HG02840 (cell line): ENCODE results near the gene TWF2.

ENCODE experiments used
- ATAC-seq: cut with Tn5 transposase; IDR thresholded peaks from one replicate; pipeline ENCODE4 v1.9.1; 2021; ENCODE audit warnings: mild to moderate bottlenecking, moderate library complexity, moderate number of reproducible peaks; ENCODE audit not compliant: unreplicated experiment, low FRiP score

Gene TWF2

DNA sequence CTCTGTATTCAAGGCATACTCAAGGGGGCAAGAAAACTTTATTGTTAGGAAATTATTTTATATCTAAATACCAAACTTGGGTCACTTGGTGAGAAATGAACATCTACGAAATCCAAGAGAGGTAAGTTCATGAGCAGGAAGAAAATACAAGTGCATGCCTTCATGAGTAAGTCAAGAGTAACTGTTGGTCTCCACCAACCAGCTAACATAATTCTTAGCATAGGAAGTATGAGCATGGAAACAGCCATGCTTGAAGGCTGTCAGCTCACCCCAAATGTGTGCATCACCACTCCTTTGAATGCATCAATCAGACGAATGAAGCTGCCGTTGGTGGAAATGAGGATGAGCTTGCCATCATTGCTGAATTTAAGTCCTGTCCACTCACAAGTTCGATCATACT, 20.5 kb upstream of the TWF2 start:
- no peak for ATAC-seq

DNA sequence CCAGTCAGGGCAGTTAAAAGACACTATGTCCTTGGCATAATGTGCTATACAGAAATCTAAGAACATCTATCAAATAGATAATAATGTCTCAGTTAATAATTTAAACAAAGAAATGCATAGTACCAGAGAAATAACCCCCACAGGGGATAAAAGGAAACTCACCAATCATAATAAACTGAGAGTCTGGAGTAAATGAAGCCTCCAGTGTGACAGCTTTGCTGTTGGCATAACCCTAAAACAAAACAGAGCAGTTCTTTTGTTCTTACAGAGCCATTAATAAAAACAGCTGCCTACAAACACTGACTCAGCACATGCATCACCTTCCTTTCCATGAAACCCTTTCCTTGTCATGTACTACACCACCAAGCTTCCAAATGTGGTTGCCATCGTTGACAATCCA, 20.1 kb upstream of the TWF2 start:
- ATAC-seq = no peak

DNA sequence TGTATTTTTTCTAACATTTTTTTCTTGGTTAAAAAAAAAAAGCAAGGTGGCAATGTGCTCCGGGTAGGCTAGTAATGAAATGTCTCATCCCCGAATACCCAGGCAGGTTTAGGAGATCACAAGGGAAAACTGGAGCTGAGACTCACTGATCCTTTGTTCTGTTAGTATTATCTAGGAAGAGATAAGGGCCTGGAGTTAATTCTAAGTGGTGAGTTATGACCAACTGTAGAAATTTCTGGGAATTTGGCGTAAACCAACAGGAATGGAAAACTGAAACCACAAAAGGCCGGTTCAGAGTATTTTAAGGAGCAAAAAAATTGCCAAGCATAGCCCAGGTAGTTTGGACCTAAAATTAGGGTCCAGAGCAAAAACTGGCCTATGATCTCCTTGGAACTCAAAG, 19.0 kb upstream of the TWF2 start:
- no peak for ATAC-seq

DNA sequence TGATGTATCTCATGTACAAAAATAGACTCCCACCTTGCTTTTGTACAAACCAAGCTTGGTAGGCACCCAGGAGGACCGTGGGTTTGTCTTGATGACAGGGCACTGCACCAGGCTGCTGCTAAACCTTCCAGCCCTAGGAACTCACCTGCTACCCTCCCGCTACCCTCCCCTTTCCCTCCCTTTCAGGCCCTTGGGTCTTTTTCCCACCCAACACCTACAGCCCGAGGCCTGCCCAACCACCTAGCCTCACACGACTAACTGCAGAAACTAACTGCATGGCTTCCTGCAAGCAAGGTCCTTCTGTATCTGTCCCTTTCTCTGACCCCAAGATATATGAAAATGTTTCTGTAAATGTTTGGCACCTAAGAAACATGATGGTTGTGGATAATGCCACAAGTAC, 17.7 kb upstream of the TWF2 start:
- no peak for ATAC-seq

DNA sequence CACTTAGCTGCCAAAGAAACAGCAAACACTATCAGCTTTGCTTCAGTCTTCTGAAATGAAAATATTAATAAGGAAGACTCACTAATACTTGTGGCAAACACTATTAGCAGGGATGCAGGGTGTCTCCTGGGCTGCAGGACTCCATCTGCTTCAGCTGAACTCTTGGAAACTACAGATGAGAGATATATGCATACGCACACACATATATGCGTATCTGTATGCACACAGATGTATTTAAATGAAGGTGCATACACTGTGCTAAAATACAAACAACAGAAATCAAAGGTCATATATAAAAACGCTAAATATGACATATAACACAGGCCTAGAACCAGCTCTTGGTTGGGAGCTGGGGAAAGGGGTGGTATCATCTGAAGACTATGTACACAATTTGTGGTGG, 17.2 kb upstream of the TWF2 start:
- no peak for ATAC-seq

DNA sequence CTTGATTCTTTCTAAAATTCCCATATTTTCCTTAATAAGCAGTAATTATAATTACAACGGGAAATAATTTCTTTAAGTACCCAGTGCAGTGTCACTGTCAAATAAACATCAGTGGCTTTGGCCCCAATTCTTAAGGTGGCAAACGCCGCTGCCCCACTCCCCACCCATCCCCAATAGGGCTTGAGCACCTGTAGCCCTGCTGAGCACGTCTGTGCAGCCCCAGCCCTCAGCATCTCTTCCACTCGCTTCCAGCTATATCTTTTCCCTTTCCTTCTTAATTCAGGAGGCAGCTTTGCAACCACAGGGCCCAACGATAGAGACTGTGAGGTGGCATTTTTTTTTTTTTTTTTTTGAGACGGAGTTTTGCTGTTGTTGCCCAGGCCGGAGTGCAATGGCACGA, 15.7 kb upstream of the TWF2 start:
- ATAC-seq = no peak

DNA sequence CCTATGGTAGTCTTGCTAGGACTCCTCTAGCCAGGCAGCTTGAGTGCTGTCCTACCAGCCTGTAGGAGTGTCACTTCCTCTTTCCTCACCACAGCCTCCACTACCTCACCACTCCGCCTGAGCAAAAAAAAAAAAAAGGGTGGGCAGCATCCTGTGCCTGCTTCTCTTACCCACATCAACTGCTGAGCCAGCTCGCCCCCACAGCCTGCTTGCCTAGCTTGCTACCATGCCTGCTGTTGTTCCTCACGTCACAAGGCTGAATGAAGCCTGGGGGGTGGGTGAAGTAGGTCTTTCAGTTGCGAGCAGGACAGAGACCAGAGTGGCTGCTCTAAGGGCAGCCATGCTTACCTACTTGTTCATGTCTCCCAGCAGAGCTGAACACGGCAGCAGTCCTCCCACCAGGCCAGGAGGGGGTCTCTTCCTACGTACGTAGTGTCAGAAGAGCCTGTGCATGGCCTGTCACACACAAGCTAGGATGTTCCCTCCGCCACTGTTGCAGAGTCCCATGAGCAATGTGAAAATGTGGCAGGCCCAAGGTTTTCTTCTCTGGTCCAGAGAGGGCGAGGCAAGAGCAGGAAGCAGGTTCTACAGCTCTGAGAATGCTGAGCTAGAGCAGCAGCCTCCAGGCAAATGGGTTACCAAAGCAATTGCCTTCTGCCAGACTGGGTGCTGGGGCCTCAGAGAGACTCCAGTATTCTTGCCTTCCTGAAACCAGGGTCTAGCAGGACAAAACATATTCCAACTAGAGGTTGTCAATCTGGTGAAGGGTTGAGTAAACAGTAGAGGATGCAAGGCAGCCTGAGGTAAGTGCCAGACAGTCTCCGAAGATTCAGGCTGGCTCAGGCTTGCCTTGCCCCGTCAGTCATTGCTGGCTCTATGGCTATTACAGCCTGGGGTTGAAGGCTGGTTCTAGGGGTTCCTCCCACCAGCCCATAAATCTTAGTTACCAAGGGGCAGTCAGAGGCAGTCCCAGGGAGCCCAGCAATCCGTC, 14.7 kb upstream of the TWF2 start:
- ATAC-seq = peak; percentile 76

DNA sequence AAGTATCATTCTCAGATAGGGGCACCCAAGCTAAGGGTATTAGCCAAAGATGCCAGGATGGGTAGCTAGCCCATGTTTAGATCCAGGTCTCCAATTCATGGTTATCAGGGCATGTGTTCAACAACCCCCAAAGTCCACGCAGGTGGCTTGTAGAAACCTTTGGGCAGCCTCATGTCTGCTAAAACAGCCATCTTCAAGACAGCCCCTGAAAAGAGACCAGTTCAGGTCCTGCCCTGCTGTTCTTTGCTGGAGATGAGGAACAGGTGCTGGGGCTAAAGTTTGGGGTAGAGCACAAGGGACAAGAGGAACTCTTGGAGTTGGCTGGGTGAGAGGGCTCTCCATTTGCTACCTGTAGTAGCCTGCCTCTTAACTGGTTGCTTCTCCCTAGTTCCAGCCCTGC, 11.2 kb upstream of the TWF2 start:
- ATAC-seq = no peak

DNA sequence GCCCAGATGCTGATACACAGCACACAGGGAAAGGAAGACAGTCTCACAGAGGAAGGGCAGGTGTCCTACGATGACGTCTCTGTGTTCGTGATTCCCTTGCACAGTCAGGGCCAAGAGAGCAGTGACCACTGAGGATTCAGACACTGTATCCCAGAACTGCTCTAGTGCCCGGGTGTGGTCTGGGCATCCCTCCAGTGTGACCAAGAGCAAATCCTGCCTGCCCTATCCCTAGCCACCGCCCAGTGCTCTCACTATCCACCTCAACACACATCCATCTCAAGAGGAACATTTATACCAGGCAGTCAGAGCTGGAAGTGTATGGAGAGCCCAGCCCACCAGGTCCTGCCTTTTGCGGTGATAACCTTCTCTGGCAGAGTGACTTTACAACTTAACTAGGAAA, 10.7 kb upstream of the TWF2 start:
- no peak for ATAC-seq

DNA sequence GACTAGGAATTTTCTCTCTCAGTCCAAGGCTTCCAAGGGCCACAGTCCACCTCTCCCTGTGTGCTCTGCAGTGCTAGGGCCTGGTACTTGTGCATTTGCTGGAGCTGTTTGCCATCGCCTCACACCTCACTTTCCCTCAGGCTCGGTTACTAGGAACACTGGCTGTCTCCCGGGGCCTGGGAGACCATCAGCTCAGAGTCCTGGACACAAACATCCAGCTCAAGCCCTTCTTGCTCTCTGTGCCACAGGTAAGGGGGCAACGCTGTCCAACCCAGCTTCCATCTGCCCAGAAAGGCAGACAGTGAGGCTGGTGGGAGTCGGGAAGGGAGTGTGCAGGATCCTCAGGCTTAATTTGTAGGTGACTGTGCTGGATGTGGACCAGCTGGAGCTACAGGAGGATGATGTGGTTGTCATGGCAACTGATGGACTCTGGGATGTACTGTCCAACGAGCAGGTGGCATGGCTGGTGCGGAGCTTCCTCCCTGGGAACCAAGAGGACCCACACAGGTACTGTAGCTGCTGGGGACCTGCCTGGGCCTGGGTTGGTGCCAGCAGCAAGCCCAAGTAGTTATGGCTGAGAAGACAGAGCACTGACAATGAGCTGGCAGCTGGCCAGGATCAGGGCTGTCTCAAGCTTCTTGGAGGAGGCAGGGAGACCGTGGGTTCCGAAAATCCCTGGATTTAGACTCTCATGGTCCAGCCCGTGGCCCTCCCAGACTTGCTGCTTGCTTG, 10.0 kb upstream of the TWF2 start:
- ATAC-seq = no peak

DNA sequence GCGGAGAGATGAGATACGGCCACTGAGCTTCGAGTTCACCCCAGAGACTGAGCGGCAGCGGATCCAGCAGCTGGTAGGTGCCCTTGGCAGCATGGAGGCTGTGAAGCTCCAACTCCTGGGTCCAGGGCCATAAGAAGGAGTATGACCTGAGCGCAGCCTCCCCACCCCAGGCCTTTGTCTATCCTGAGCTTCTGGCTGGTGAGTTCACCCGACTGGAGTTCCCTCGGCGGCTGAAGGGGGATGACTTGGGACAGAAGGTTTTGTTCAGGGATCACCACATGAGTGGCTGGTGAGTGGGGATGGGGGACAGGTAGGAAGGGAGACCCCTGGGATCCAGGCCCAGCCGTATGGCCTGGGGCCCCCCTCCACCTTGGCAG, 9.2 kb upstream of the TWF2 start:
- ATAC-seq = no peak

DNA sequence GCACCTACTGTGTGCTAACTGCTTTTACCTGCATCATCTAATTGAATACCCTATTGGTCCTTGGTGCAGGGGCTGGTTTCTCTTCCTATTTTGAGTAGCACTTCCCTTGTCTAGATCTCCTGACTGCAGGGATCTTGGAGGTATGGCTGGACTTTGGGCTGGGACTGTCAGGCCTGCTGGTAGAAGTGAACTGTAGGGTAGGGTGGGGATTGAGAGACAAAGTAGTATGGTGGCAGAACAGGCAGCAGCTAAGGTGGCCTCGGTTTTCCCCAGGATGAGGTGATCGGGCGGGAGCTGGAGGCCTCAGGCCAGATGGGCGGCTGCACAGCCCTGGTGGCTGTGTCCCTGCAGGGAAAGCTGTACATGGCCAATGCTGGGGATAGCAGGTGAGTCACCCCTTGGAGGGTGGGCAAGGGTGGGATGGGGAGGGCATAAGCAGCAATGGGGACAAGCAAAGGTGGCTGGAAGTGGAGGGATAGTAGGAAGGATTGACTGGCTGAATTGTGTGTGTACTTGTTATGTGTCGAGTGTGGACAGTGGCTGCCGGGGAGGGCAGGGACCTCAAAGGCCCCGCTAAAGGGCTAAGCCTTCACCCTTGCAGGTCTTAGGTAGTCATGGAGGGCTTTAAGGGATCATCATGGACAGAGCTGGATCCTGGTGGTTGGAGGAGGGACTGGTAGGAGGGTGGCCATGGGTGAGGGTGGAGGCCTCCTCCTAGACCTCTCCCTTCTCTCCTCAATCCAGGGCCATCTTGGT, 8.6 kb upstream of the TWF2 start:
- no peak for ATAC-seq

DNA sequence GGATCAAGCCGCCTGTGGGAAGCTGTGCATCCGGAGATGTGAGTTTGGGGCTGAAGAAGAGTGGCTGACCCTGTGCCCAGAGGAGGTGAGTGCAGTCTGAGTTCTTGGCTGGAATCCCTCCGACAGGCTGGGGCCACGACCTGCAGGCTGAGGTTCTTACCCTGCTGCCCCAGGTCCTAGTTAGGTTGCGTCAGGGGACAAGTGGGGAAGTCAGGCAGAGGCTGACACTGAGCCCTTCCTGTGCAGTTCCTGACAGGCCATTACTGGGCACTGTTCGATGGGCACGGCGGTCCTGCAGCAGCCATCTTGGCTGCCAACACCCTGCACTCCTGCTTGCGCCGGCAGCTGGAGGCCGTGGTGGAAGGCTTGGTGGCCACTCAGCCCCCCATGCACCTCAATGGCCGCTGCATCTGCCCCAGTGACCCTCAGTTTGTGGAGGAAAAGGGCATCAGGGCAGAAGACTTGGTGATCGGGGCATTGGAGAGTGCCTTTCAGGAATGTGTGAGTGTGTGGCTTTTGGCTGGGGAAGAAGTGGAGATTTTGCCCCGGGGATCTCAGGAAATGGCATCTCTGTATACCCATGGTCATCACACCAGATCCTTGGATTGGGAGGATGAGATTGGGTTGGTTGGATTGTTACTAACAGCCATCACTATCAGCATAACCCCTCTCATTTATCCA, 7.9 kb upstream of the TWF2 start:
- ATAC-seq = no peak

DNA sequence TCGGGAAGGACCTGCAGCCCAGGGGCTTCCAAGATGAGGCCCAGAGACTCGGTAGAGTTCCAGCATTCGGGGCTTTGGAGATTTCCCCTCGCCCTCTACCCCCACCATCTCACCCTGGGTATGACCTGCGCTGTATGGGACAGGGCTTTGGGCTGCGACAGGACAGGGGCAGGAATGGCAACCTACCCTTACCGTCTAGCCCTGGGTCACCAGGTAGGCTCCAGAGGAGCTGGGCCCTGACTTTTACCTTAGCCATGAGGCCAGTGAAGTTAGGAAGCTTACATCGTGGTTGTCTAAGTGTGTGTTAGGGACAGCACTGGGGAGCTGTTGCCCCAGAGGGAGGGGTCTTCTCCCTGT, 7.3 kb upstream of the TWF2 start:
- no peak for ATAC-seq

DNA sequence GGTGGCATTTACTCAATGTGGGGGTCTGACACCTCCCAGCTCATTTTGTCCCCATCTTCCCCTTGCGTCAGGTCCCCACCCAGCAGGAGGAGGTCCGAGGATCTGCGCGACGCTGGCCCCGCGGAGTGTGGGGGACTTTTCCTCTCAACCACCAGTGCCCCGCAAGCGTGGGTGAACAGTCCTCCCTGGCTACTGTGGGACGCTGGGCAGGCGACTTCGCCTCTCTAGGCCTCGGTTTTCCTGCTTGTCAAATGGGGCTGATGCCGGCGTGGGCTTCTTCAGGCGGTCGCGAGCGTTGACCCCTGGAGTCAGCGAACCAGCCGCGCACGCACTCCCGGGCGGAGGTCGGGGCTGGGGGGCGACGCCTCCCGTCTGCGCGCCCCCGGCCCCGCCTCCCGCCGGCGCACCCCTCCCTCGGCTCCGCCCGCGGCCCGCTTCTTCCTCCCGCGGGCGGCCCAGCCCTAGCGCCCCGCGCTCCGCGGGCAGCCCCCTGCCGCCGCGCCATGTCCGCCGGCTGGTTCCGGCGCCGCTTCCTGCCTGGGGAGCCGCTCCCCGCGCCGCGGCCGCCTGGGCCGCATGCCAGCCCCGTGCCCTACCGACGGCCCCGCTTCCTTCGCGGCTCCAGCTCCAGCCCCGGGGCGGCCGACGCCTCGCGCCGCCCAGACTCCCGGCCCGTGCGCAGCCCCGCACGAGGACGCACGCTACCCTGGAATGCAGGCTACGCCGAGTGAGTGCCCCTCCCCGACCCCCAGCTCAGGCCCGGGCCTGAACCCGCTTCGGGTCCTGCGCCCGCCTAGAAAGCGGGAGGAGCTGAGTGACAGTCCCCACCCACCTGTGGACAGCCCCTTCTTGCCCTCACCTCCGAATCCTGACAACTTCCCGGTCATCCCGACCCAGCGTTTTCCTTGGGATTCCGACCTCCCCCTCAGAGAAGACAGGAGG, 6.6 kb upstream of the TWF2 start, which contains the start of gene PPM1M:
PPM1M (plus strand) TSS at position 438 of the 942 bp plus-strand sequence; CDS start at position 504, 66 bp downstream.
- no peak for ATAC-seq

DNA sequence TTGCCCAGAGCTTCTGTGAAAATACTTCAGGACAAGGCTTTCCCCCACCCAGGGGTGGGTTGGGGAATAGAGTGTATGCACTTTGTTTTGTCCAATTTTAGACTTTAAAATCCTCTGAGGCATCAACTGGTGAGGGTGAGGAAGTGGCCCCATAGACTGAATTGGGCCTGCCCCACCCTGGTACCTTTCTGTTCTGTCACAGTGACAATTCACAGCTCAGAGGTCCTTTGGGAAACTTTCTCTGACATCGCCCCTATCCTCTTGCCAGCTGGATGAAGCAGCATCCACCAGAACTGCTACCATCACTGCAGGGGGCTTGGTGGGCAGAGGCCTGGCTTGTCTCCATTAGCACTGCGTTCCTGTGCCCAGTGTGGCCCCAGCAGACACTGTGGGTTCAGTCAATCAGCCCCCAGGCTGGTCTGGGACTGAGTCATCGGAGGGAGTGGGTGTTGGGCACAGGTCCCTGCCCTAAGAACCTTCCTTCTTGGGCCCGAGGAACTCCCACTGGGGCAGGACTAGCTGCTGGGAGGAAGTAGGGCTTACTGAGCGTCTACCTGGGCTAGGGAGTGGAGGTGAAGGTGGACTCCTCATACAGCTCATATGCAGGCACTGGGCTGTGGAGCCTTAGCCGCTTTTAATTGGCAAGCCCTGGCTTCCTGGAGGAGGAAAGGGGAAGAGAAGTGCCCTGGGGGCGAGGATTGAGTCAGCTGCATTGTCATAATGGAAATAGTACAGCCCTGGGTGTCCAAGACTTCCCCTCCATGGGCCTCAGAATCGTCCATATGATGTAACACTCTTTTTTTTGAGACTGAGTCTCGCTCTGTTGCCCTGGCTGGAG, 5.1 kb upstream of the TWF2 start:
- no peak for ATAC-seq

DNA sequence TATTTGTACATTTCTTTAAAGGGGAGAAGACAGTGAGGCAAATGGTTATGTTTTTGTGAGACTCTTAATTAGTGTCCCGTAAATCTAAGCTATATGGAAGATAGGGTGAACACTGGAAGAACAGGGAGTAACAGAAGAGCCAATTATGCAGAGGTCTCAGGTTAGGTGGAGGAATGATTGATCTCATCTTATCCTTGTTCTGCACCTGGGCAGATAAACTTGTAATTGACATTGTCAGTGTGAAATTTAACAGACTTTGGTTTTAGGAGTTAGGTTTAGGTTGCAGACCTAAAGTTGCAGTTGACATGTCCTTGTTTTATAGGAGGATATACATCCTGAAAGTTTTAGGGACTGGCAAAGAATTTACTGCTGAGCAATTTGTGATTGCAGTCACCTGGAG, 3.1 kb upstream of the TWF2 start:
- ATAC-seq = no peak

DNA sequence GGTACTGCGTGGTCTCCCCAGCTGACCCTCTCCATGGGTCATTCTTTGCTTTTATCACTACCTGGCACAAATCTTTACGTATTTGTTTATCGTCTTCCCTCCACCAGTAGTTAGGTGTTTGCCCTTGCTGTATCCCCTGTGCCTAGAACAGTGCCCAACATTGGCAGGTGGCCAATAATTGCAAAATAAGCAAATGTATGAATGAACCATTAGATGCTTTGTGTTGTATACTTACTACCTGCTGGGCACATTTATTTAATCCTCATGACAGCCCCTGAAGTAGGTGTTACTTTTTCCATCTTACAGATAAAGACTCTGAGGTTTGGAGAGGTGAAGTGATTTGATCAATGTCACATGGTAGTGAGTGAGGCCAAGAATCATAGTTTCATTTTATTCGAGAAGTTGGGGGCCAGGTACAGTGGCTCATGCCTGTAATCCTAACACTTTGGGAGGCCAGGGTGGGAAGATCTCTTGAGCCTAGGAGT, 2.0 kb upstream of the TWF2 start:
- ATAC-seq = no peak
